Stimulated activated CD4-positive, alpha-beta T cell treated with anti-CD3 and anti-CD28 coated beads, TNF-alpha, amount 100 ng/mL, for 24 hours (primary cell): ENCODE measurements around the gene NSL1.
A peak's percentile ranks its signal among the peaks of the same experiment; 100 is the strongest.
"Not testable (repeated sequence)": the region's sequence is repeated elsewhere in the genome, so short reads cannot be mapped to it uniquely, and the experiment has no call there.

Source experiments
- DNase-seq, 3 experiments: peaks; one replicate each; pipeline ENCODE4 v3.0.0-alpha.2; 2020; ENCODE audit warnings: low read depth in 3 of 3

Gene NSL1

GRCh38 chr1:212749821-212750535, 41.6 kb downstream of the NSL1 start:
- DNase-seq = no peak

- DNase-seq = no peak
Measured at GRCh38 chr1:212746546-212746945, 45.0 kb downstream of the NSL1 start.

GRCh38 chr1:212745303-212745702, 46.3 kb downstream of the NSL1 start:
- DNase-seq = no peak

GRCh38 chr1:212743901-212744475, 47.6 kb downstream of the NSL1 start:
- DNase-seq = no peak

GRCh38 chr1:212738330-212738729, 53.2 kb downstream of the NSL1 start:
- DNase-seq = no peak

- DNase-seq = no peak
Measured at GRCh38 chr1:212737559-212737958, 54.0 kb downstream of the NSL1 start.

GRCh38 chr1:212733109-212733508, 58.5 kb downstream of the NSL1 start:
- DNase-seq = no peak

- DNase-seq = no peak
Measured at GRCh38 chr1:212731630-212732029, 59.9 kb downstream of the NSL1 start.

GRCh38 chr1:212728606-212729005, 63.0 kb downstream of the NSL1 start:
- no peak for DNase-seq

- DNase-seq = no peak
Measured at GRCh38 chr1:212727386-212728181, 64.0 kb downstream of the NSL1 start.

- not testable (repeated sequence) for DNase-seq
Measured at GRCh38 chr1:212724679-212725078, 66.9 kb downstream of the NSL1 start.

- DNase-seq = no peak
Measured at GRCh38 chr1:212722270-212722957, 69.2 kb downstream of the NSL1 start.

GRCh38 chr1:212721388-212722247, 70.0 kb downstream of the NSL1 start:
- peak in 1 of 3 experiments; percentile 44 for DNase-seq

GRCh38 chr1:212719633-212720032, 71.9 kb downstream of the NSL1 start:
- no peak for DNase-seq

GRCh38 chr1:212718499-212718898, 73.1 kb downstream of the NSL1 start:
- DNase-seq = no peak

- no peak for DNase-seq
Measured at GRCh38 chr1:212716161-212716560, 75.4 kb downstream of the NSL1 start.

- no peak for DNase-seq
Measured at GRCh38 chr1:212713465-212714136, 78.0 kb downstream of the NSL1 start.

- no peak for DNase-seq
Measured at GRCh38 chr1:212712451-212713303, 78.9 kb downstream of the NSL1 start.

GRCh38 chr1:212711974-212712373, 79.6 kb downstream of the NSL1 start:
- DNase-seq = not testable (repeated sequence)

GRCh38 chr1:212710566-212710965, 81.0 kb downstream of the NSL1 start:
- no peak for DNase-seq
